ENCODE results near the gene FOXD1. TPM values are rescaled to one million over a fixed set of nuclear protein-coding genes. Genes with fewer than 3 reads are reported as not detected.
A peak's percentile ranks its signal among the peaks of the same experiment; 100 is the strongest.

The FOXD1 gene
- total and polyA plus RNA-seq, 2 of the 4 experiments (the other 2 are of a cell fraction): 3.2 to 23.1 TPM

GRCh38 chr5:73419465-73420390 lies 28.8 kb downstream of the FOXD1 start:
- Histone ChIP-seq H4K5ac (ENCODE audit: low read depth, low read length) (peak overlapping the region; percentile 19; the same call in 1 of the 2 replicates), H2AK9ac (replicated peaks; ENCODE audit: low read depth, low read length, poor library complexity) (peak overlapping the region; percentile 17), H2BK5ac (ENCODE audit: low read depth, low read length, poor library complexity, severe bottlenecking) (no peak overlapping the region), H4K20me1 (ENCODE audit: insufficient read depth, low read length) (no peaks in the 10 kb centered on the region), H3K4me3 (ENCODE audit: insufficient read depth, low read depth, low read length) (peak overlapping the region; percentile 13), H3K9me3 (ENCODE audit: control insufficient read depth, insufficient read depth, low read length) (no peaks in the 10 kb centered on the region), H3K23ac (ENCODE audit: low read depth, low read length) (peak overlapping the region; percentile 98), H3K9ac (ENCODE audit: low read depth, low read length) (peak overlapping the region; percentile 11; the same call in 1 of the 2 replicates), H3K4me2 (ENCODE audit: low read depth, low read length) (peak overlapping the region; percentile 67), H3K36me3 (ENCODE audit: control insufficient read depth, insufficient read depth, low read length) (no peaks in the 10 kb centered on the region), H3K27ac (ENCODE audit: insufficient read depth, low read length) (peak overlapping the region; percentile 41), H3K56ac (ENCODE audit: extremely low read depth, insufficient read depth, low read length) (no peak overlapping the region), H2BK15ac (ENCODE audit: low read depth, low read length) (peak overlapping the region; percentile 55; the same call in 1 of the 3 replicates), H4K8ac (ENCODE audit: low read depth in 2 of 2, low read length in 2 of 2) (peak overlapping the region; percentile 43 to 71; a peak in 1 of 4 replicates), H3K4ac (ENCODE audit: low read depth, low read length) (peak overlapping the region; percentile 88), H2AFZ (replicated peaks; ENCODE audit: low read length, poor library complexity) (peak overlapping the region; percentile 90), H3K4me1 (ENCODE audit: control insufficient read depth, insufficient read depth, low read length) (peaks cover 22% of the 10 kb centered on the region), H2BK120ac (ENCODE audit: low read depth, low read length) (peak overlapping the region; percentile 88), H3K14ac (replicated peaks; ENCODE audit: low read depth, low read length) (peak overlapping the region; percentile 92), H3K18ac (ENCODE audit: low read depth, low read length) (peak overlapping the region; percentile 51; the same call in 1 of the 2 replicates), H2AK5ac (ENCODE audit: low read depth, low read length) (peak overlapping the region; percentile 37; the same call in 1 of the 2 replicates), H3K79me1 (ENCODE audit: low read depth in 1 of 2, low read length in 2 of 2) (peaks cover 0 to 13% of the 10 kb centered on the region in 2 experiments; a peak in 1 of 4 replicates), H2BK20ac (ENCODE audit: low read depth, low read length) (peak overlapping the region; percentile 88), H3K9me1 (ENCODE audit: insufficient read depth, low read length) (peaks cover 13% of the 10 kb centered on the region), H4K91ac (ENCODE audit: insufficient read depth, low read depth, low read length) (peak overlapping the region; percentile 66; the same call in 1 of the 2 replicates), H3K27me3 (ENCODE audit: control insufficient read depth, insufficient read depth, low read length) (no peaks in the 10 kb centered on the region)
- in situ Hi-C loops (cut with MboI; ENCODE audit: low sequenced_read_pairs) (no loop called here), intact Hi-C loops (cut with micrococcal nuclease) (no loop called here), dilution Hi-C loops (cut with HindIII; ENCODE audit: low sequenced_read_pairs, unreplicated experiment) (no loop called here)
- ChIA-PET POLR2A (ENCODE audit: unreplicated experiment) (interaction anchor here (1.4 kb wide), 1 partner anchor 29 kb away, joined by 3 read pairs; the partner anchor contains the start of gene FOXD1), CTCF (interaction anchor here (0.6 to 3.4 kb wide), 5 partner anchors 14 to 748 kb away, joined by 3 to 11 read pairs (median 3); no protein-coding TSS in a partner anchor)
- ATAC-seq (ENCODE audit: low read depth) (peak; percentile 68), DNase-seq (peak; percentile 86)
- WGBS, 2 experiments (ENCODE audit: extremely low coverage in 2 of 2, insufficient read length in 1 of 2): 5% methylated on average over 12 of the region's 79 CpGs; no CpG with 5 or more reads in 1 of the 2 experiments
- BruUV-seq (replicated peaks): no TSS peak
- TF ChIP-seq POLR2A (IDR thresholded peaks at IDR 0.05; ENCODE audit: low read depth, low read length): no peak
- no peak for TF ChIP-seq FOS (IDR thresholded peaks at IDR 0.05; ENCODE audit: low read depth, low read length)
- no peak for TF ChIP-seq CTCF (conservative IDR thresholded peaks at IDR 0.05; ENCODE audit: low read depth, low read length)
- TF ChIP-seq USF2 (IDR thresholded peaks at IDR 0.05; ENCODE audit: low read depth, low read length): 0 out of 2 replicates have a peak, but pooled peaks have one; percentile 12
- TF ChIP-seq CHD1 (IDR thresholded peaks at IDR 0.05; ENCODE audit: low read depth, low read length): no peak
- TF ChIP-seq MAFK (IDR thresholded peaks at IDR 0.05; ENCODE audit: low read depth, low read length): 0 out of 2 replicates have a peak, but pooled peaks have one; percentile 21
- no peak for TF ChIP-seq BHLHE40 (IDR thresholded peaks at IDR 0.05; ENCODE audit: low read depth, low read length)
- no peak for TF ChIP-seq NFE2L2 (IDR thresholded peaks at IDR 0.05; ENCODE audit: low read depth, low read length)
- no peak for TF ChIP-seq MAZ (IDR thresholded peaks at IDR 0.05; ENCODE audit: borderline replicate concordance, low read depth, low read length)
- no peak for TF ChIP-seq RCOR1 (IDR thresholded peaks at IDR 0.05; ENCODE audit: insufficient replicate concordance, low read length)
- TF ChIP-seq RAD21 (IDR thresholded peaks at IDR 0.05; ENCODE audit: low read length): no peak
- TF ChIP-seq RFX5 (IDR thresholded peaks at IDR 0.05; ENCODE audit: low read depth, low read length): no peak
- TF ChIP-seq SMC3 (IDR thresholded peaks at IDR 0.05; ENCODE audit: low read depth, low read length): no peak

Data from IMR-90 (cell line).